Femur (tissue), 1 donor: ENCODE data around the gene ANKIB1.
A peak's percentile ranks its signal among the peaks of the same experiment; 100 is the strongest.
"Not testable (repeated sequence)": the region's sequence is repeated elsewhere in the genome, so short reads cannot be mapped to it uniquely, and the experiment has no call there.

Experiments
- DNase-seq: peaks from one replicate; pipeline ENCODE4 v3.0.0-alpha.2; 2017

Gene ANKIB1, protein sequence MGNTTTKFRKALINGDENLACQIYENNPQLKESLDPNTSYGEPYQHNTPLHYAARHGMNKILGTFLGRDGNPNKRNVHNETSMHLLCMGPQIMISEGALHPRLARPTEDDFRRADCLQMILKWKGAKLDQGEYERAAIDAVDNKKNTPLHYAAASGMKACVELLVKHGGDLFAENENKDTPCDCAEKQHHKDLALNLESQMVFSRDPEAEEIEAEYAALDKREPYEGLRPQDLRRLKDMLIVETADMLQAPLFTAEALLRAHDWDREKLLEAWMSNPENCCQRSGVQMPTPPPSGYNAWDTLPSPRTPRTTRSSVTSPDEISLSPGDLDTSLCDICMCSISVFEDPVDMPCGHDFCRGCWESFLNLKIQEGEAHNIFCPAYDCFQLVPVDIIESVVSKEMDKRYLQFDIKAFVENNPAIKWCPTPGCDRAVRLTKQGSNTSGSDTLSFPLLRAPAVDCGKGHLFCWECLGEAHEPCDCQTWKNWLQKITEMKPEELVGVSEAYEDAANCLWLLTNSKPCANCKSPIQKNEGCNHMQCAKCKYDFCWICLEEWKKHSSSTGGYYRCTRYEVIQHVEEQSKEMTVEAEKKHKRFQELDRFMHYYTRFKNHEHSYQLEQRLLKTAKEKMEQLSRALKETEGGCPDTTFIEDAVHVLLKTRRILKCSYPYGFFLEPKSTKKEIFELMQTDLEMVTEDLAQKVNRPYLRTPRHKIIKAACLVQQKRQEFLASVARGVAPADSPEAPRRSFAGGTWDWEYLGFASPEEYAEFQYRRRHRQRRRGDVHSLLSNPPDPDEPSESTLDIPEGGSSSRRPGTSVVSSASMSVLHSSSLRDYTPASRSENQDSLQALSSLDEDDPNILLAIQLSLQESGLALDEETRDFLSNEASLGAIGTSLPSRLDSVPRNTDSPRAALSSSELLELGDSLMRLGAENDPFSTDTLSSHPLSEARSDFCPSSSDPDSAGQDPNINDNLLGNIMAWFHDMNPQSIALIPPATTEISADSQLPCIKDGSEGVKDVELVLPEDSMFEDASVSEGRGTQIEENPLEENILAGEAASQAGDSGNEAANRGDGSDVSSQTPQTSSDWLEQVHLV

DNA sequence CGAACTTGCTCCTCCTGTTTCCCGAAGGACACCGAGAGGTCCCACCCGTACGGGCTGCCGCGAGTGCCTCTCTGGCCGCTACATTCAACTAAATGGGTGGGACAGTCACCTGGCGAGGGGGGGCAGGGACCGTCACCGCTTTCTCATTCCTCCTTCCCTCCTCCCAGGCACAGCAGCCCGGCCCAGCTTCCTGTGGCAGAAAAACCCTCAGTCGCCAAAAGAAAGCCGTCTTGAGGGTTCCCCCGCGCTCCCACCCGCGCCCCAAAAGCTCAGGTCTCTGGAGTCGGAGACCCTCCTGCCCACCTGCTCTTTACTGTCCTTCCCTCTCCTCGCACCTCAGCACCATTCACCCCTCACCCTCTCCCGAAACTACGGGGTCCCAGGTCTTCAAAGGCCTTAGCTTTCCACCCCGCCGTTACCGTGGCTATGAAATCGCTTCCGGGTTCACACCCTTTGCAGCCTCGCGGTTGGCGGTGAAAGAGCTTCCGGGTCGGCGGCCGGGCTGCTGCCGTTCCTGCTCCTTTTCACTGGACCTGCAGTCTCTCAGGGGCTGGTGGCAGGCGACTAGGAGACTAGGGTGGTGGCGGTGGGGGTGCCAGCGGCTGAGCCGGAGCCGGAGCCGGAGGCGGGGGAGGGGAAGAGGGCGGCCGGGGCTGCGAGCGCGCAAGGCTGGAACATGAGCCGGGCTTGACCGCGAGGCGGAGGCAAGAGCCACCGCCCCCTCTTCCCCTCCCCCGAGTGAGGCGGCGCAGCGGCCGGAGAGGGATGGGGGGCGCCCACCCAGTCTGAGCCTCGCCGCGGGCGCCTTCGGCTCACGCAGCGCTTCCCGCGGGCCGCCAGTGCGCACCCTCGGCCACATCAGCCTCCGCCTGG is at the start of gene ANKIB1, which contains the start of gene KRIT1:
TSS of gene ANKIB1 (plus strand) at position 488 of the 873 bp plus-strand sequence. CDS start 49,005 bp downstream, outside the sequence.
TSS of gene KRIT1 (minus strand) at position 428 of the 873 bp plus-strand sequence. CDS start 3,779 bp downstream, outside the sequence.
- peak; percentile 93 for DNase-seq

DNA sequence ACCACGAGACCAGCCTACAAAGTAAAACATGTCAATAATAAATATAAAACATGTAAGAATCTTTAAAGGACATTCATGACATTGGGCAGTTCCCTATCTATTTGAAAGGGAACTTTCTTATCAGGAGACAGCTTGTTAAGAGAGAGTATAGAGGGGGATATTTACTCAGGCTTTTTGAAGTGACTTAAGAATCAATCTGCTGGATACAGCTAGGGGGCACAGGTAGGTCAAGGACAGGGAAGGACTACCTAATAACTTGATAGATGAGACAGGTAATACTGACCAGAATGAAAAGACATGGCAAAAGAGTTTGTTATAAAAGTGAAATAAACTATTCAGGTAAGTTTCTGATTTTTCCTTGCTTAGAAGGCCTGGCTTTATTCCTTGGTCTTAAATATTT is 45.0 kb upstream of the ANKIB1 start:
- DNase-seq = no peak

DNA sequence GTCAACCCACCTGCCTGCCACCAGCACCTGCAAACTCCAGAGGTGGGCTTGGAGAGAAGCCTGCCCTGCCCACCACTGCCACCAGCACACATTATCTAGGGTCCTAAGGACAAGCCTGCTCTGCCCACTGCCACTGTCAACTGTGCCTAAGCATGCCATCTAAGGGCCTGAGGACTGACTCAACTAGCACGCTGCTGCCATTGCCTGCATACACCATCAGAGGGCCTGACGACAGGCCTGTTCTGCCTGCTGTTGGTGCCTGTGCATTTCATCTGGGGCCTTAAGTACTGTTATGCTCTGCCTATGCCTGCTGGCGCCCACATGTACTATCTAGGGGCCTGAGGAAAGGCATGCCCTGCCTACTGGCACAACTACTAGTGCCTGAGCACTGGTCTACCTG is 39.8 kb upstream of the ANKIB1 start:
- no peak for DNase-seq

DNA sequence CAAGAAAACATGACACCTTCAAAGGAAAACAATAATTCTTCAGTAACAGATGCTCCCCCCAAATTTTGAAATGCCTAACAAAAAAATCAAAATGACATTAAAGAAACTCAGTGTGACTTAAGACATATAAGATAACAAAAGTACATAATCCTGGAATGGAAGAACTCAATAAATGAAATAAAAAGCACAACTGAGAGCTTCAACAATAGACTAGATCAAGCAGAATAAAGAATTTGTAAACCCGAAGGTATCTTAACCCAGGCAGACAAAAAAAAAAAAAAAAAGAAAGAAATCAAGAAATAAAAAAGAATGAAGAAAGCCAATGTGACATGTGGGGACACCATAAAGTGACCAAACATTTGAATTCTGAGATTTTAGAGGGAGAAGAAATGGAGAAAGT is 39.1 kb upstream of the ANKIB1 start:
- no peak for DNase-seq

DNA sequence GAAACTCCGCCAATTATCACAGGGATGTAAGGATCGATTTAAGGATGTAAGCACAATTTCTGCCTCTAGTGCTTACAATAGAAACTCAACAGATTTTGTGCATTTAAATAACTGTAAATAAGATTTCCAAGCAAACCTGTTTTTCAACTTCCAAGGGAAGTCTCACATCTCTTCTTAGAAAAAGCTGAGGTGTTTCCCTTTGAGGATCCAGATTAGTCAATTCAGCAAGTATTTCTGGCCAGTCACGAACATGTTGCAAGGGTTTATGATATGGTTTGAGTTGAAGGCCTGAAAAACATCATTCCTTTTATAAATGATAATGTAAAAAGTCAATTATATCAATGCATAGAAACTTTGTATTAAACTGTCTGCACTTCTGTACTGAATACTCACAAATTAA is 24.0 kb upstream of the ANKIB1 start:
- no peak for DNase-seq

DNA sequence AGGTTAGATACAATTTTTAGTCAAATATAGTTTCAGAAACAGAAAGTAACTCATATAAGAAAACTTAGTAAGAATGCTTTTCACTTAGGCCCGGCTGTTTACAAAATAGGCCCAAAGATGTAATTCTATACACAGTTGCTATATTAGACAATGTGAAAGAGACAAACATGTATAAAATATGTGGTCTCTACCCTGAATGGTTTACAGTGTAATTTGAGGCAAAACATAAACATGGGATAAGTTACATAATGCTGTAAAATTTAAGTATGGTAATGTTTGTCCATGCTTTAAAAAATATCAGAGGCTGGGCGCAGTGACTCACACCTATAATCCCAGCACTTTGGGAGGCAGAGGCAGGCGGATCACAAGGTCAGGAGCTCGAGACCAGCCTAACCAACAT is 18.8 kb upstream of the ANKIB1 start:
- no peak for DNase-seq

DNA sequence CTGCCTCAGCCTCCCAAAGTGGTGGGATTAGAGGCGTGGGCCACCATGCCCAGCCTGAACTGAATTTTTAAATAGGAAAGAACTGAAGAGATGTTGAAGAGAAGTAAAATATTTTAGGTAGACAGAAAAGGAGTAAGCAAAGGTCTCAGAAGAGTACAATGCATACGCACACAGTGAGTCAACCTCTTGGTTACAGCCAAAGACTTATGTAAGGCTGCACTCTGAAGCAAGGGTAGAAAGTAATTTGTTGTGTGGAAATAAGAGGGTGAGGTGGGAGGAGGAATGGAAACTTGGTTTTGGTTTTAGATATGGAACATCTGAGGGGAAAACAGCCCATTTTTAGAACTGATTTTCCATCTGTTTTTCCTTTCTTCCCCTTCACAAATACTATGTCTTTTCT is 17.7 kb upstream of the ANKIB1 start:
- no peak for DNase-seq

DNA sequence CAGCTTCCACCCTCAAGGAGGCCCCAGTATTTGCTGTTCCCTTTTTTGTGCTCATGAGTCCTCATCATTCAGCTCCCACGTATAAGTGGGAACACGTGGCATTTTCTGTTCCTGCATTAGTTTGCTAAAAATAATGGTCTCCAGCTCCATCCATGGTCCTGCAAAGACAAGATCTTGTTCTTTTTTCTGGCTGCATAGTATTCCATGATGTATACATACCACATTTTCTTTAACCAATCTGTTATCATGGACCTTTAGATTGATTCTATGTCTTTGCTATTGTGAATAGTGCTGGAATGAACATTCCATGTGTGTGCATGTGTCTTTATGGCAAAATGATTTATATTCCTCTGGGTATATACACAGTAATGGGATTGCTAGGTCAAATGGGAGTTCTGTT is 17.0 kb upstream of the ANKIB1 start:
- no peak for DNase-seq

DNA sequence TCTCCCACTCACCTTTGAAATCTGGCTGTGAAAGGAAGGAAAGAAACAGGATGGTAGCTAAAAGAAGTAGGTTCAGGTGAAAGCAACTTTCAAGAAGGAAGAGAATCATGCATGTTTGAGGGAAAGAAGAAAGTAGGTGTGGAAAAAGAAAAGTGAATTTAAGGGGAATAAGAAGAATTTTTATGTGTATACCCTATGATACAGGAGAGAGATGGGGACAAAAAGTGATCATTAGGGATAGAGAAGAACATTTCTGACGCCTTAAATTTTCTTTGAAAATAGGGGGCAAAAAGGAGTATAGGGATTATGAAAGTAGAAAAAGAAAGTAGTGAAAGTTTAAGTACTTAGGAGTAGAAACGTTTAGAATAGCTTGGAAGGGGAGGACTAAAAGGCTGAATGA is 15.2 kb upstream of the ANKIB1 start:
- DNase-seq = no peak

DNA sequence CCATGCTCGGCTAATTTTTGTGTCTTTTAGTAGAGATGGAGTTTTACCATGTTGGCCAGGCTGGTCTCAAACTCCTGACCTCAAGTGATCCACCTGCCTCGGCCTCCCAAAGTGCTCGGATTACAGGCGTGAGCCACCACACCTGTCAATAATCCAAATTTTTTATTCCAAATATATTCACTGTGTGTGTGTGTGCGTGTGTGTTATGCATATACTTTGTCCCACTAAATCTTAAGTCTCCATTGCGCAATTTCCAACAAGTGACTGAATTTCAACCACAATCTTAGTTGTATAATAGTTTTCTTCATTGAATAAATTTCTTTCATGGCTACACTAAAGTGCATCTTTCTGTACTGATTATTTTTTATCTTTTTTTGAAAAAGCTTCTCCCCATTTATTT is 2.8 kb upstream of the ANKIB1 start:
- DNase-seq = no peak

DNA sequence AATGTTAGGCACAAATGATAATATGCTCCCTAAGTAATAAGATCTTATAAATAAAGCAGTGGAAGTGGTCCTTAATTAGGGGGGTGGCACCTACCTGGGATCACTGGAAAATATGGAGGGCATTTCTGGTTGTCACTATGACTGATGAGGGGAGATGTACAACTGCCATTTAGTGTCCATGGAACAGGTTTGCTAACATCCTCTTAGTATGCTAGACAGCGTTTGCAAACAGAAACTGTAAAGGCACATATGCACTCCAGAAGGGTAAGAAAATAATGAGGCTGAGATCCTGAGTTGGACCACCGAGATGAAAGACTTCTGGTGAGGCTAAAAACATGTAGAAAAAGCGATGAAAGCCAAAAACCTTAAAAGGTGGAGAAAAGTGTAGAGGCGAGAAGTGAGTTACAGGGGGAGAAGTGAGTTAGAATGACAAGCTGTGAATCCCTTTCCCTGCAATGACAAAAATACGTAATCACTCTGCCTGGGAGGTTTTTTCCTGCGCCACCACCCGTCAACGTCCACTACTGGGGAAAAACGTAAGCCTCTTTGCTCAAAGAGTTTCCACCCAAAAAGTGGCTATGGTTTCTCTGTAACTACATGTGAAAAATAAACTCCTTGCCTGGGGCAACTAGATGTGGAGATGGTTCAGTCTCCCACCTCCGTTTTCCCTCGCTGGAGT is 827 bp upstream of the ANKIB1 start:
- DNase-seq = no peak

DNA sequence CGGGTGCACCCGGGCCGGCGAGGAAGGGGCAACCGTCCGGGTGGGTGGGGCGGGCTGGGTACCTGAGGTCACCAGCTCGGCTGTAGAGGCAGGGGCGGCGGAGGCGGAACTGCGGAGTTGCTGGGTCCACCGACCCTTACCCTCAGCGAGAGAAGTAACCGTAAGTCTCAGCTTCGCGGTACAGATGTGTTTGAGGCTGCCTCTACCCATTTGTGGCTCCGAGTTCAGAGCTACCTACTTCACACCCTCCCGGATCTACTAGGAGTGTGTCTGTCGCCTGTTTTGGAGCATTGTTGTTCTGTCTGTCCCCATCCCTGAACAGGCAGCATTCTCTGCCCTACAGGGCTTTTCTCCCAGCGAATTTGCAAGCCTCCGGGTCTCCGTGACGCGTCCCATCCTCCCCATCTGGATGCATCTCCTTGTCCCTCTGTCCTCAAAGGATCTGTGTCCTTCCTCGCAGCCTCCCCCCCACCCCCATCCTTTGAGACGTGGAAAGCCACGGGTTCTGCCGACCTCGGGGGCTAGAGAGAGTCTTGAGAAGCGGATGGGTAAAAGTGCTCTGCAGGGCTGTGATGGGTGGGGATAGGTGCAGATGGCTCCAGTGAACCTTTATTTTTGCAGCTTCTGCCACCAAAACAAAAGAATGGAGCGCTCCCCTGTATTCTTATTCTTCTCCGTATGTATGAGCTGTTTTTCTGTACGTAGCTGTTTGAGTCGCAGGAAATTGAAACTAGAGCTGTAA is 757 bp downstream of the ANKIB1 start:
- DNase-seq = peak; percentile 35

DNA sequence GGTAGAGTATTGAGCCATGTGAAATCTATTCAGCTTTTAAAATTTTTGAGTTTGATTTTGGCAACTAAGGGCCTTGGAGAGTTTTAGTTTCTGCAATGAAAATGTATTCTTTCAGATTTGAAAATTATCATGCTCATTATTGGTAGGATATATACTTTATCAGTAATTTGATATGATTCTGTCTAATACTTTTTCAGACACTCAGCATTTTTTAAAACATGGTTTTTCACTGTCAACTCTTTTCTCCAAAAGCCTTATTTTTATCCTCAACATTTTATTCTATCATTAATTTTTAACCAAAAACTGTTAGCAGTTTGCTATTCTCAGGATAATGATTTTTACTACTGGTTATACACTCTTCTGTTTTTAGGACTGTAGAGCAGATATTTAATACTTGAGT is 4.8 kb downstream of the ANKIB1 start:
- no peak for DNase-seq

DNA sequence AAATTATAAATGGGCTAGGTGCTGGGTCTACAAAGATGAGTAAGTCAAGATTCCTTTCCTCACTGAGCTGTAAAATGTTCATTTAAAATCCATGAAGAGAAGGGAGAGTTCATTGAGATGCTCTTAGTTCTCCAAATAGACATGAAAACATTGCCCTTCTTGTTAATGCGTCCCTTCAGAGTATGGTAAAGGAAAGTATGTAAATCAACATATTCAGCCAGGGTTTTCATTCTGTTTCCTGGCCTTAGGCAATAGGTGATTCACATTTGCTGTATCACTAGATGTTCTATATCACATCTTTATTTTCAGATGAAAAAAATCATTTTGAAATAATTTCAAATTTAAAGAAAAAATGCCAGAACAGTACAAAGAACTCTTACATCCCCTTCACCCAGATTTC is 5.4 kb downstream of the ANKIB1 start:
- DNase-seq = no peak

DNA sequence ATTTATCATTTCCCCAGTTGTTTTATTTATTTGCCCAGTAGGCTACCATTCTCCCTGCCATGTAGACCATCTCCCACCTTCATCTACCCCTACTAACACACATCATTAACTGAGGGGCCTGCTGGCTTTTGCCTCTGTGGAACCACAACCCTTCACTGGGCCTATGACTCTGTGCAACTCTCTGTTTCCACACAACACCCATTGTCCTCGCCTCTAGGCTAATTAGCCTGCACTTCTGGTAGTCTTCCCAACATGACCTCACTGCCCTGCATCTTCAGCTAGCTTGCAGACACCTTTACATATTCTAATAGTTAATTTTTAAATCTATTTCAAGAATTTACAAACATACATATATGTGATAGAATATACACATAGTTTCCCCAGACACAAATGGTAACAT is 7.5 kb downstream of the ANKIB1 start:
- no peak for DNase-seq

DNA sequence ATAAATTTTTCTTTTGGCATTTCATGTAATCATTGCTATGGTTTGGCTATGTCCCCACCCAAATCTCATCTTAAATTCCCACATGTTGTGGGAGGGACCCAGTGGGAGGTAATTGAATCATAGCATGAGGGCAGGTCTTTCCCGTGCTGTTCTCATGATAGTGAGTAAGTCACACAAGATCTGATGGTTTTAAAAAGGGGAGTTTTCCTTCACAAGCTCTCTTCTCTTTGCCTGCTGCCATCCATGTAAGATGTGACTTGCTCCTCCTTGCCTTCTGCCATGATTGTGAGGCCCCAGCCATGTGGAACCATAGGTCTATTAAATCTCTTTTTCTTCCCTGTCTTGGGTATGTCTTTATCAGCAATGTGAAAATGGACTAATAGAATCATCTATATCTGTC is 9.0 kb downstream of the ANKIB1 start:
- not testable (repeated sequence) for DNase-seq

DNA sequence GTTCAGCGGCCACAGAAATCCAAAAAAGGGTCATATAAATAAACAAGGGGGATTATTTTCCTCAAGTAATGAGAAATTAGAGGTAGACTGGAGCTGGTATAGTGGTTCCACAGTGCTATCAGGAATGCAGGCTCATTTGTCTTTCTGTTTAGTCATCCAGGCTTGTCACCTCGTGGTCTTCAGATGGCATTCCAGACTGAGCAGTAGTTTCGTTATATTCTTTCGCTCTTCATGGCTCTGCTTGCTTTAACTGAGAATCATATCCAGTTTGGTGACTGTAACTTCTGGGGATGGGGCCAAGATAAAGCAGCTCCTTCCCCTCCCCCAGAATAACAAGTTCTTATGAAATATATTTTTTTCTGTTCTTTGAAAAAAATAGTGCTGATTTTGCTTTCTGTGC is 9.5 kb downstream of the ANKIB1 start:
- DNase-seq = no peak

DNA sequence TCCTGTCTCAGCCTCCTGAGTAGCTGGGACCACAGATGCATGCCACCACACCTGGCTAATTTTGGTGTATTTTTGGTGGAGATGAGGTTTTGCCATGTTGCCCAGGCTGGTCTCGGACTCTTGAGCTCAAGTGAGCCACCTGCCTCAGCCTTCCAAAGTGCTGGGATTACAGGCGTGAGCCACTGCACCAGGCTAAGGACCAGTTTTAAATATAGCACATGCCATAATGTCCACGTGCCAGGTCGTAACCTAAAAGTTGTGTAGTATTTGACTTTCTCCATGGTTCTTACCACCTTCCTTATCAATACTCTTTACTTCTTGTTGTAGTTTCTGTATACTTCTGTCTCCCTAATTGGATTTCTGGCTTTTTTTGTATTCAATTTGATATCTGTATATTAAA is 13.3 kb downstream of the ANKIB1 start:
- no peak for DNase-seq

DNA sequence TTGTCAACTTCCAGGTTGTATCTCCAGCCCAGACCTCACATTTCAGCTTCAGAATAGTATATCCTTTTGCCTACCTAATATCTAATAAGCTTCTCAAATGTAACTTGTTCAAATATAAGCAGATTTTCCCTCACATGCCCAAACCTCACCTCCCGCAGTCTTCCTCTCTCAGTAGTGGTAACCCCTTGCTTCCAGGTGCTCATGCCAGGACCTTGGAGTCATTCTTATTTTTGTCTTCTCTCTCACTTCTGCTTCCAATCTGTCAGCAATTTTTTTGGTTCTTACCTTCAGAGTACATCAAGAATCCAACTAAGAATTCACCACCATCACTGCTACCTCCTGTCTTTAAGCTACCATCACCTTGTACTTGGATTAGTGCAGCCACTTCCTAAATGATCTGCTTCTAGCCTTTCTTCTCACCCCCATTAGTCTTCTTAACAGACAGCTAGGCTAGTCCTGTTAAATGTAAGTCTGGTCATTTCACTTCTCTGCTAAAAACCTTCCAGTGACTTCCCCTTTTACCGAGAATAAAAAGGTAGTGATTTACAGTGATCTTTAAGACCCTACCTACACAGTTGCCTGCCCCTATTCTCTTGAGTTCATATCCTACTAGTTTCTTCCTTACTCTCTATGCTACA is 14.0 kb downstream of the ANKIB1 start:
- DNase-seq = no peak

DNA sequence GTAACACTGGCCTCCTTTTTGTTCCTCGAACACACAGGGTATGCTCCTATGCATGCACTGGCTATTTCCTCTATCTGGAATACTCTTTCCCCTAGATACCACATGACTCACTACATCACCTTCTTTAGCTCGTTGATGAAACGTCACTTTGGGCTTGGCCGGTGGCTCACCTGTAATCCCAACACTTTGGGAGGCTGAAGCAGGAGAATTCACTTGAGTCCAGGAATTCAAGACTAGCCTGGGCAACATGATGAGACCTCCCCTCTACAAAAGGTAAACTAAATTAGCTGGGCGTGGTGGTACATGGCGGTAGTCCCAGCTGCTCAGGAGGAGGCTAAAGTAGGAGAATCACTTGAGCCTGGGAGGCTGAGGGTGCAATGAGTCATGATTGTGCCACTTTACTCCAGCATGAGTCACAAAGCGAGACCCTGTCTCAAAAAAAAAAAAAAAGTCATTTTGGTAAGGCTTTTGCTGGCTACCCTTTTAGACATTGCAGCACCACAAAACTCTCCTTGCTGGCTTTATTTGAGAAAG is 14.5 kb downstream of the ANKIB1 start:
- no peak for DNase-seq
